Esophagus mucosa (tissue), 1 donor: ENCODE results near the gene KCNJ1. TPM values are rescaled to one million over a fixed set of nuclear protein-coding genes. Genes with fewer than 3 reads are reported as not detected.

Experiments
- ATAC-seq: fragments of 200-7000 bp; cut with Tn5 transposase; one replicate; pipeline ENCODE4 v1.9.1; 2020
- total RNA-seq: library from RNA; stranded (reverse); gene quantifications from one replicate; pipeline ENCODE4 v1.2.4, GENCODE V29; 2023
- donor health status: DM: yes; HTN: yes; CAD: no.

Gene KCNJ1
- total RNA-seq: not detected

DNA sequence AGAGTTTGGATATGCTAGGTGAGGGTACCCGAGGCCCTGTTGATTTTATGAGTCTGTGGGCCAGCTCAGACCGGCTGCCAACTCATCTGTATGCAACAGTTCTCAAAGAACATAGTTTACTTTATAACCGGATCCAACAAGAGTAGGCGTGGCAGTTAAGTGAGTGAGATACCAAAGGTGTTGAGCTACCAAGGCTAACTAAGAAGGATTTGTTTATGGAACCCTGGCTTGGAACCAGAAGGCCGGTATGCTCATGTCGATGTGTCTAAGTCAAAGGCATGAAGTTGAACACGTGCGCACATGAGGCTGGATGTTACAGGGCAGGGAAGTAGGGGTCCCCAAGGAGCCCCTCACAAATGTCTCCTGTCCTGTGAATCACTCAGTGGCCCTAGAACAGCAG, at the start of gene KCNJ1:
Gene KCNJ1 (minus strand): TSS at position 20 of the 400 bp plus-strand sequence. CDS start 27,053 bp downstream, outside the sequence.
- no peak for ATAC-seq

GRCh38 chr11:128916681-128917080, 49.6 kb upstream of the KCNJ1 start:
- ATAC-seq: no peak

GRCh38 chr11:128916037-128916572, 49.0 kb upstream of the KCNJ1 start:
- no peak for ATAC-seq

GRCh38 chr11:128915149-128915521, 48.0 kb upstream of the KCNJ1 start:
- ATAC-seq: no peak

DNA sequence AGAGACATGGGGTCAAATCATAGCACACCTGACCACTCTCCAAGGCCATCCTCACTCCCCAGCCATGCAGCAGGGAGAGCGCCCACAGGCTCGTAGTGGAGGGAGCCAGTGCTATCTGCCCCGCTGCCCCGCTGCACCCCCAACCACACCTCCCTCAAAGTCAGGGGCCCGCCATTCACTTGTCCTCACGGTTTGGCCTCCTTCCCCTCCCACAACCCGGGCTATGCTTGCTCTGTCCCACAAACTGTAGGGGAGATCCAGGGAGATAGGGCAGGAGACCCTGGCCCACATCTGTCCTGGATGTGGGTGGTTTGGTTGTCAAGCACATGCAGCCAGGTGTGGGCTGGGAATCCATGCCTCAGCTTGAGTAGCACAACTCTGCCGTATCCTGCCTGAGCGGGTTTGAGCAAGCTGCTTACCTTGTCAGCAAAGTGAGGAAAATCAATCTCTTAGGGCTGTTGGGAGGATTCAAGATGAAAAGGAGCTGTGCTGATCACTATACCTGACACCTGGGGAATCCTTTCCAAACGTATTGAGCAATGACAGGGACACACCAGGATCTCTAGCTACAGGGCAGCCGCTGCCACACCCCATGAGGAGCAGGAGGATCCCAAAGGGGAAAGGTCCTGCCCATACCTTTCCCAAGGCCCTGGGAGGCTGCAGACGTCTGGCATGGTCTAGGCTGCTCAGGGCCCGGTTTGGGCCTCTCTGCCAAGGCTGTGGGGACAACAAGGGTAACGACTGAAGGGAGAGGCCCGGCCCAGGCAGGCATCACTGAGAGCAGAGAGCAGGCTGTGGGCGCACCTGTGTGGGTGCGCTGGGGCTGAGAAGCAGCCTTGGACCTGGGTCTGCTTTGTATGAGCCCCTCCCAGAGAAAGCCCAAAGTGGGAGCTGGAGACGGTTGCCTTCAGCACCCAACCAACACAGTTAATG, 47.4 kb upstream of the KCNJ1 start:
- peak; percentile 75 for ATAC-seq

- ATAC-seq: no peak
Measured at GRCh38 chr11:128913806-128914205, 46.7 kb upstream of the KCNJ1 start.

DNA sequence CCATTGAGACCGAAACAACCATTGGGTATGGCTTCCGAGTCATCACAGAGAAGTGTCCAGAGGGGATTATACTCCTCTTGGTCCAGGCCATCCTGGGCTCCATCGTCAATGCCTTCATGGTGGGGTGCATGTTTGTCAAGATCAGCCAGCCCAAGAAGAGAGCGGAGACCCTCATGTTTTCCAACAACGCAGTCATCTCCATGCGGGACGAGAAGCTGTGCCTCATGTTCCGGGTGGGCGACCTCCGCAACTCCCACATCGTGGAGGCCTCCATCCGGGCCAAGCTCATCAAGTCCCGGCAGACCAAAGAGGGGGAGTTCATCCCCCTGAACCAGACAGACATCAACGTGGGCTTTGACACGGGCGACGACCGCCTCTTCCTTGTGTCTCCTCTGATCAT, 44.6 kb upstream of the KCNJ1 start:
- ATAC-seq: no peak

- ATAC-seq: no peak
Measured at GRCh38 chr11:128911239-128911638, 44.1 kb upstream of the KCNJ1 start.

- ATAC-seq: no peak
Measured at GRCh38 chr11:128910576-128910975, 43.5 kb upstream of the KCNJ1 start.

DNA sequence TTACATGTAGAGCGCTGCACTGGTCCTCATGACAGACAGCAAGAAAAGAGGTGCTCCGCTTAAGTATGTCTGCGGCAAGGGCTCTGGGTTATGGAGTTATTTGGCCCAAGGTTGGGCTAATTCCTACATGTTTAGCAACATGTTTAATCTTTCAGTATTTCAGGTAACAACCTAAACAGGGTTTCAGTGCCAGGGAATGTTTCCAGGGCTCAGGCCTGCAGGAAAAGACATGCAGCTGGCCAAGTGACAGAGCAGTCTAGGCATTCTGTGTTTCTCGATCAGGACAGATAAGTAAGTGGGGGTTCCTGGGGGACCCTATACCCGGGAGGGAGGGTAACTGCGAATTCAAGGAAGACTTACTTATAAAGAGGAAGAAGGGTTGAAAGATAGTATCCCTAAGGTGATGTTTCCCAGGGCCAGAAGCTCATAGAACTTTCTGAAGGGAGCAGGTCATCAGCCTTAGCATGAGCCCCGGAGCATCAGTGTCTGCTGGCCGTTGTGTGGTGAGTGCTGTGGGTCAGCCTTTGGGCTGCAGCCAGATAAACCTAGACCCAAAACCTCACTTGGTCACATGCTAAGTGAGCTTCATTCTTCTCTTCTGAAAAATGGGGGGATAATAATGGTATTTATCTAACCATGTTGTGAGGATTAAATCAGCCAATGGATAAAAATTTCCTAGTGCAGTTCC, 42.5 kb upstream of the KCNJ1 start:
- ATAC-seq: peak; percentile 53

GRCh38 chr11:128908391-128909246, 41.5 kb upstream of the KCNJ1 start:
- ATAC-seq: peak; percentile 78

GRCh38 chr11:128907585-128907984, 40.5 kb upstream of the KCNJ1 start:
- no peak for ATAC-seq

- ATAC-seq: no peak
Measured at GRCh38 chr11:128906185-128907050, 39.3 kb upstream of the KCNJ1 start.

GRCh38 chr11:128905345-128906184, 38.5 kb upstream of the KCNJ1 start:
- peak; percentile 60 for ATAC-seq

DNA sequence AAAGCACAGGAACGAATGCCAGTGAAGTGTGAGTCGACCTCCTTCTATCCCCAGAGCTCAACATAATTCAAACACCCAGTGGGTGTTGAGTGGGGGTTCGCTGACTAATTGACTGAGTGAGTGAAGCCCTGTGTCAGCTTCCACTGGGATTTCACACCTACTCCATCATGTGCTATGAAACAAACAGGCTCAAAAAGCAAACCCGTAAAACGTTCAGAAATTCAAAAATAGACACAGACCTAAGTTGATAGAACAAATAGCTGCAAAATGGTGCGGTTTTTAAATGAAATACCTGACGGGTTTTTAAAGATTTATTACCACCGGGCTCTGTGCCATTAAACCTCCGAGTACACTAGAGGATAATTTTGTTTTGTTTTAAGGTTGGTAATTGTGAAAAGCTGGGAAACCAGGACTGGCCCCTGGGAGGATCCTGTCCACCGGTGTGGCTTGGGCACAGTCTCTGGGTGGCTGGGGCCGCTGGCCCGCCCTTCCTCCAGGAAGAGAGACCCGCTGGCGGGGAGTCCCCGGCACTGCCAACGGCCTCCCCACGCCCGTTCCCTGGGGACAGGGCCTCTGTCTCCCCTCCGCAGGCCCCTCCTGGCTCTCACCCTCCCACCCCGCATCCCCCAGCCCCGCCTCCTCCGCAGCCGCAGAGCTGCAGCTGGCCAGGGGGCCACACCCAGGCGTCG, 37.7 kb upstream of the KCNJ1 start:
- peak; percentile 25 for ATAC-seq

GRCh38 chr11:128904303-128904655, 37.2 kb upstream of the KCNJ1 start:
- no peak for ATAC-seq

DNA sequence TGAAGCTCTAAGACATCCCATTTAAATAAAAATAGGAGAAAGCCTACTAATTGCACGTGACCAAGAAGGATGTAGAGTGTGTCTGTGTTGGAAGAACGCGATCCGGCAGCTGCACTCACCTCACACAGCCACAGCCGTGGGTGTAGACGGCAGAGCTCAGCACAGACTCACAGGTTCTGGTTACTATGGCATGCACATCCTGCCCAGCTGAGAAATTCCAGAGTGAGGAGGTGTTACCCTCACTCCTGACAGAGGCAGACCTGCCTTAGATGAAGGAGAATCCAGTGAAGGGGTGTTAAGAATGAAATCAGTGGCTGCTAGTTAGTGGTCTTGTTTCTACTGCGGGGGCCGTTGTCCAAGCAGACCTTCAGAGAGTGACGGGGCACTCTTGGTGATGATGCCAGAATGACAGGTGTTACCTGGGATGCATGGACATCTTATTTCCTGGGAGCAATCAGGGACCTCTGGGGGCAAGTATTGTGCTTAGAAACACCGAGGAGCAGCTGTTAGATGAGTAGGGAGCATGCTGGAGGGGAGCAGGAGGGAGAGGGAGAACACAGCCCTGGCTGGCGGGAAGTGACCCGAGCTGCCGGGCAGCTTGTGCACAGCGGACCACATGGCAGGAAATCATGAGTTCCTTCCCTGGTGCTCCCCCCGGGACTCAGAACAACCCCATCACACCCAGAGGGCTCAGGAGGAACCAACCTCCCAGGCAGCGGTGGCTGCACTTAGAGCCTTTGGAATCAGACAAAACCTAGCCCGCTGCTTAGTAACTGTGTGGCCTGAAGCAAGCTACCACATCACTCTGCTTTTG, 36.4 kb upstream of the KCNJ1 start:
- no peak for ATAC-seq

GRCh38 chr11:128902515-128903066, 35.5 kb upstream of the KCNJ1 start:
- no peak for ATAC-seq
